ENCODE measurements around the gene ALS2. TPM values are rescaled to one million over a fixed set of nuclear protein-coding genes. Genes with fewer than 3 reads are reported as not detected.

The ALS2 gene
- total and polyA plus RNA-seq, 12 donors, result 3.1 to 24.3 (median 15.3) TPM

- H3K36me3 ChIP-seq (replicated peaks in 1 of 2), result no peaks in the 10 kb centered on the region
- H3K27ac ChIP-seq, result no peak overlapping the region
- no peak overlapping the region for H3K4me3 ChIP-seq
- no peaks in the 10 kb centered on the region for H3K4me1 ChIP-seq (replicated peaks in 1 of 2)
- H3K9me3 ChIP-seq (replicated peaks in 1 of 3), result no peaks in the 10 kb centered on the region
- TF ChIP-seq CTCF (IDR thresholded peaks at IDR 0.05) (no peak), POLR2A (IDR thresholded peaks at IDR 0.05) (no peak)
- H3K27me3 ChIP-seq, result no peaks in the 10 kb centered on the region
- DNase-seq, result no peak
- 61 to 86% (median 64%) methylated on average over 1 of the region's 1 CpG for WGBS, 4 donors
- intact Hi-C loops (cut with DNase I), result no loop called here
Observed at GRCh38 chr2:201824212-201824611, 43.5 kb upstream of the ALS2 start.

- Histone ChIP-seq H3K4me1 (replicated peaks in 1 of 2) (no peaks in the 10 kb centered on the region), H3K27ac (no peak overlapping the region), H3K27me3 (no peaks in the 10 kb centered on the region), H3K36me3 (replicated peaks in 1 of 2) (no peaks in the 10 kb centered on the region), H3K9me3 (replicated peaks in 1 of 3) (no peaks in the 10 kb centered on the region), H3K4me3 (no peak overlapping the region)
- 67 to 89% (median 78%) methylated on average over 5 of the region's 5 CpGs for WGBS, 4 donors
- TF ChIP-seq CTCF (IDR thresholded peaks at IDR 0.05), result no peak
- intact Hi-C loops (cut with DNase I), result no loop called here
- no peak for DNase-seq
Observed at GRCh38 chr2:201821080-201821479, 40.3 kb upstream of the ALS2 start.

- Histone ChIP-seq H3K4me3 (no peak overlapping the region), H3K9me3 (replicated peaks in 1 of 3) (no peaks in the 10 kb centered on the region), H3K36me3 (replicated peaks in 1 of 2) (no peaks in the 10 kb centered on the region), H3K27me3 (no peaks in the 10 kb centered on the region), H3K4me1 (replicated peaks in 1 of 2) (no peaks in the 10 kb centered on the region), H3K27ac (no peak overlapping the region)
- no peak for DNase-seq
- 73 to 90% (median 85%) methylated on average over 4 of the region's 4 CpGs for WGBS, 4 donors
- TF ChIP-seq POLR2A (IDR thresholded peaks at IDR 0.05), result no peak
- no peak for TF ChIP-seq CTCF (IDR thresholded peaks at IDR 0.05)
- intact Hi-C loops (cut with DNase I), result no loop called here
Observed at GRCh38 chr2:201820383-201821007, 39.8 kb upstream of the ALS2 start.

GRCh38 chr2:201816657-201817575 lies 36.2 kb upstream of the ALS2 start:
- TF ChIP-seq CTCF (IDR thresholded peaks at IDR 0.05), result no peak
- TF ChIP-seq POLR2A (IDR thresholded peaks at IDR 0.05), result no peak
- Histone ChIP-seq H3K27me3 (no peaks in the 10 kb centered on the region), H3K27ac (no peak overlapping the region), H3K36me3 (replicated peaks in 1 of 2) (no peaks in the 10 kb centered on the region), H3K9me3 (replicated peaks in 1 of 3) (no peaks in the 10 kb centered on the region), H3K4me1 (replicated peaks in 1 of 2) (no peaks in the 10 kb centered on the region), H3K4me3 (no peak overlapping the region)
- 72 to 88% (median 88%) methylated on average over 5 of the region's 5 CpGs for WGBS, 4 donors
- no peak for DNase-seq
- intact Hi-C loops (cut with DNase I), result no loop called here
